HG03095 (cell line): Measurements from ENCODE around the gene PCDHA9.
"Not testable (repeated sequence)": the region's sequence is repeated elsewhere in the genome, so short reads cannot be mapped to it uniquely, and the experiment has no call there.

Source experiments
- ATAC-seq: cut with Tn5 transposase; IDR thresholded peaks from one replicate; pipeline ENCODE4 v1.9.1; 2021; ENCODE audit warnings: moderate library complexity; ENCODE audit not compliant: unreplicated experiment

PCDHA9 gene, protein sequence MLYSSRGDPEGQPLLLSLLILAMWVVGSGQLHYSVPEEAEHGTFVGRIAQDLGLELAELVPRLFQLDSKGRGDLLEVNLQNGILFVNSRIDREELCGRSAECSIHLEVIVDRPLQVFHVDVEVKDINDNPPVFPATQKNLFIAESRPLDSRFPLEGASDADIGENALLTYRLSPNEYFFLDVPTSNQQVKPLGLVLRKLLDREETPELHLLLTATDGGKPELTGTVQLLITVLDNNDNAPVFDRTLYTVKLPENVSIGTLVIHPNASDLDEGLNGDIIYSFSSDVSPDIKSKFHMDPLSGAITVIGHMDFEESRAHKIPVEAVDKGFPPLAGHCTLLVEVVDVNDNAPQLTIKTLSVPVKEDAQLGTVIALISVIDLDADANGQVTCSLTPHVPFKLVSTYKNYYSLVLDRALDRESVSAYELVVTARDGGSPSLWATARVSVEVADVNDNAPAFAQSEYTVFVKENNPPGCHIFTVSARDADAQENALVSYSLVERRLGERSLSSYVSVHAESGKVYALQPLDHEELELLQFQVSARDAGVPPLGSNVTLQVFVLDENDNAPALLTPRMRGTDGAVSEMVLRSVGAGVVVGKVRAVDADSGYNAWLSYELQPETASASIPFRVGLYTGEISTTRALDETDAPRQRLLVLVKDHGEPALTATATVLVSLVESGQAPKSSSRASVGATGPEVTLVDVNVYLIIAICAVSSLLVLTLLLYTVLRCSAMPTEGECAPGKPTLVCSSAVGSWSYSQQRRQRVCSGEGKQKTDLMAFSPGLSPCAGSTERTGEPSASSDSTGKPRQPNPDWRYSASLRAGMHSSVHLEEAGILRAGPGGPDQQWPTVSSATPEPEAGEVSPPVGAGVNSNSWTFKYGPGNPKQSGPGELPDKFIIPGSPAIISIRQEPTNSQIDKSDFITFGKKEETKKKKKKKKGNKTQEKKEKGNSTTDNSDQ

DNA sequence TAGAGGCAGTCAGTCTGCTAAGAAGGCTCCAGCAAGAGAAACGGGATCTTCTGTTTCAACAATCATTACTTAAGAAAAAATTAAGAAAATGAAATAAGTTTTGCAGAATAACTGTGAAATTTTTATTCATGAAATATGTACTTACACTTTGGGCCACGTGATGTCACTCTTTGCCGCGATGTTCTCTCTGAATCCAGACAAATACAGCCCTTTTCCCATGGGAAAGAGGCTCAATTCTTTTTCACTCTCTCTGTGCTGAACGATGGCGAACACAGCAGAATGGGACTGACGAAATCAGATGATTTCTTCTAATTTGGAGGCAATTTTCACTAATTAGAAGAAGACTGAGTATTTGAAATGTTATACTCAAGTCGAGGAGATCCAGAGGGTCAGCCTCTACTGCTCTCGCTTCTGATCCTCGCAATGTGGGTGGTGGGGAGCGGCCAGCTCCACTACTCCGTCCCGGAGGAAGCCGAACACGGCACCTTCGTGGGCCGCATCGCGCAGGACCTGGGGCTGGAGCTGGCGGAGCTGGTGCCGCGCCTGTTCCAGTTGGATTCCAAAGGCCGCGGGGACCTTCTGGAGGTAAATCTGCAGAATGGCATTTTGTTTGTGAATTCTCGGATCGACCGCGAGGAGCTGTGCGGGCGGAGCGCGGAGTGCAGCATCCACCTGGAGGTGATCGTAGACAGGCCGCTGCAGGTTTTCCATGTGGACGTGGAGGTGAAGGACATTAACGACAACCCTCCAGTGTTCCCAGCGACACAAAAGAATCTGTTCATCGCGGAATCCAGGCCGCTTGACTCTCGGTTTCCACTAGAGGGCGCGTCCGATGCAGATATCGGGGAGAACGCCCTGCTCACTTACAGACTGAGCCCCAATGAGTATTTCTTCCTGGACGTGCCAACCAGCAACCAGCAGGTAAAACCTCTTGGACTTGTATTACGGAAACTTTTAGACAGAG, at the start of gene PCDHA9:
TSS of gene PCDHA9 (plus strand) at position 244 of the 964 bp plus-strand sequence. CDS start at position 358, 114 bp downstream.
- ATAC-seq: not testable (repeated sequence)

DNA sequence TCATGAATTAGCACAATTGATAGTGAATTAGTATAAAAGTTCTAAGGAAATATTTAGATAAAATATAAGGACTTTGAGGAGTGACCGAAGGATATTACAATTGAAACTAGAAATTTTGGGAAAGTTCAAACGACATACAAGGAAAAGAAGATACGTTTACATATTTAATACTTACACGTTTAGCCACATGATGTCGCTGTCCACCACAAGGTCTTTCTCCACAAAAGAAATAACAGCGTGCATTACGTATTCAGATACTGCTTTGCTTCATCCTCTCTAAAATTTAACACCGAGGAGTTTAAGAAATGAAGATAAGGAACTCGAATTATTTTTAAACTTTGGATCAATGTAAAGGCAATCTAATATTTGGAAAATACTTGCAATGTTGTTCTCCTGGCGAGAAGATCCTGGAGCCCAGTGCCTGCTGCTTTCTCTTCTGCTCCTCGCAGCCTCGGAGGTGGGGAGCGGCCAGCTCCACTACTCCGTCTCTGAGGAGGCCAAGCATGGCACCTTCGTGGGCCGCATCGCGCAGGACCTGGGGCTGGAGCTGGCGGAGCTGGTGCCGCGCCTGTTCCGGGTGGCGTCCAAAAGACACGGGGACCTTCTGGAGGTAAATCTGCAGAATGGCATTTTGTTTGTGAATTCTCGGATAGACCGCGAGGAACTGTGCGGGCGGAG, 47.2 kb upstream of the PCDHA9 start, which contains the start of gene PCDHA3:
TSS of gene PCDHA3 (plus strand) at position 242 of the 678 bp plus-strand sequence.
- ATAC-seq: no peak

DNA sequence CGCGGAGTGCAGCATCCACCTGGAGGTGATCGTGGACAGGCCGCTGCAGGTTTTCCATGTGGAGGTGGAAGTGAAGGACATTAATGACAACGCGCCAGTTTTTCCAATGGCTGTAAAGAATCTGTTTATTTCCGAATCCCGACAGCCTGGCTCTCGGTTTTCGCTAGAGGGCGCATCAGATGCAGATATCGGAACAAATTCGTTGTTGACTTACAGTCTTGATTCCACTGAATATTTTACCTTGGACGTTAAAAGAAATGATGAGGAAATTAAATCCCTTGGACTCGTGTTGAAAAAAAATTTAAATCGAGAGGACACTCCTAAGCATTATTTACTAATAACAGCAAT, 46.7 kb upstream of the PCDHA9 start:
- ATAC-seq: no peak

DNA sequence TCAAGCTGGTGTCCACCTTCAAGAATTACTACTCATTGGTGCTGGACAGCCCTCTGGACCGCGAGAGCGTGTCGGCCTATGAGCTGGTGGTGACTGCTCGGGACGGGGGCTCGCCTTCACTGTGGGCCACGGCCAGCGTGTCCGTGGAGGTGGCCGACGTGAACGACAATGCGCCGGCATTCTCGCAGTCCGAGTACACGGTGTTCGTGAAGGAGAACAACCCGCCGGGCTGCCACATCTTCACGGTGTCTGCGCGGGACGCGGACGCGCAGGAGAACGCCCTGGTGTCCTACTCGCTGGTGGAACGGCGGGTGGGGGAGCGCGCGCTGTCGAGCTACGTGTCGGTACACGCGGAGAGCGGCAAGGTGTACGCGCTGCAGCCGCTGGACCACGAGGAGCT, 45.8 kb upstream of the PCDHA9 start:
- ATAC-seq: not testable (repeated sequence)

DNA sequence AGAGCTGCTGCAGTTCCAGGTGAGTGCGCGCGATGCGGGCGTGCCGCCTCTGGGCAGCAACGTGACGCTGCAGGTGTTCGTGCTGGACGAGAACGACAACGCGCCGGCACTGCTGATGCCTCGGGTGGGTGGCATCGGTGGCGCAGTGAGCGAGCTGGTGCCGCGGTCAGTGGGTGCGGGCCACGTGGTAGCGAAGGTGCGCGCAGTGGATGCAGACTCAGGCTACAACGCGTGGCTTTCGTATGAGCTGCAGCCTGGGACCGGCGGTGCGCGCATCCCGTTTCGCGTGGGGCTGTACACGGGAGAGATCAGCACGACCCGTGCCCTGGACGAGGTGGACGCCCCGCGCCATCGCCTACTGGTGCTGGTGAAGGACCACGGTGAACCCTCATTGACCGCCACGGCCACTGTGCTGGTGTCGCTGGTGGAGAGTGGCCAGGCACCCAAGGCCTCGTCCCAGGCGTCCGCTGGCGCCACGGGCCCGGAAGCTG, 45.4 kb upstream of the PCDHA9 start:
- no peak for ATAC-seq

DNA sequence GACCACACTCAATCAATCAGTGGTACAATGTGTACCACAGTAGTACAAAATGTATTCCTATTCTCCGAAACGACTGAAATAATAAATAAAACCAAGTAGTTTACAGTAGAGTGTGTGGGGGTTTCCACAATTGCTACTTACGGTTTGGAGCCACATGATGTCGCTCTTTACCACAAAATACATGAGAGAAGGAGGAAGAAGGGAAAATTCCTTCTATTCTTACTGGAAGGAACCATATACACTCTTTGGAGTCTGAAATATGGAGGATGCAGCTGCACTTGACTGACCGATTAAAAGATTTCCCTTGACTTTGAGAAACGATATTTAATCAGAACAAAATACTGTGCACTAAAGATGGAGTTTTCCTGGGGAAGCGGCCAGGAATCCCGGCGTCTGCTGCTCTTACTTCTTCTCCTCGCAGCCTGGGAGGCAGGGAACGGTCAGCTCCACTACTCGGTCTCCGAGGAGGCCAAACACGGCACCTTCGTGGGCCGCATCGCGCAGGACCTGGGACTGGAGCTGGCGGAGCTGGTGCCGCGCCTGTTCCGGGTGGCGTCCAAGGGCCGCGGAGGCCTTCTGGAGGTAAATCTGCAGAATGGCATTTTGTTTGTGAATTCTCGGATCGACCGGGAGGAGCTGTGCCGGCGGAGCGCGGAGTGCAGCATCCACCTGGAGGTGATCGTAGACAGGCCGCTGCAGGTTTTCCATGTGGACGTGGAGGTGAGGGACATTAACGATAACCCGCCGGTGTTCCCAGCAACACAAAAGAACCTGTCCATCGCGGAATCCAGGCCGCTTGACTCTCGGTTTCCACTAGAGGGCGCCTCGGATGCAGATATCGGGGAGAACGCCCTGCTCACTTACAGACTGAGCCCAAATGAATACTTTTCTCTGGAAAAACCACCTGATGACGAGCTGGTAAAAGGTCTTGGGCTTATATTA, 41.1 kb upstream of the PCDHA9 start, which contains the start of gene PCDHA4:
TSS of gene PCDHA4 (plus strand) at position 235 of the 942 bp plus-strand sequence.
- no peak for ATAC-seq

DNA sequence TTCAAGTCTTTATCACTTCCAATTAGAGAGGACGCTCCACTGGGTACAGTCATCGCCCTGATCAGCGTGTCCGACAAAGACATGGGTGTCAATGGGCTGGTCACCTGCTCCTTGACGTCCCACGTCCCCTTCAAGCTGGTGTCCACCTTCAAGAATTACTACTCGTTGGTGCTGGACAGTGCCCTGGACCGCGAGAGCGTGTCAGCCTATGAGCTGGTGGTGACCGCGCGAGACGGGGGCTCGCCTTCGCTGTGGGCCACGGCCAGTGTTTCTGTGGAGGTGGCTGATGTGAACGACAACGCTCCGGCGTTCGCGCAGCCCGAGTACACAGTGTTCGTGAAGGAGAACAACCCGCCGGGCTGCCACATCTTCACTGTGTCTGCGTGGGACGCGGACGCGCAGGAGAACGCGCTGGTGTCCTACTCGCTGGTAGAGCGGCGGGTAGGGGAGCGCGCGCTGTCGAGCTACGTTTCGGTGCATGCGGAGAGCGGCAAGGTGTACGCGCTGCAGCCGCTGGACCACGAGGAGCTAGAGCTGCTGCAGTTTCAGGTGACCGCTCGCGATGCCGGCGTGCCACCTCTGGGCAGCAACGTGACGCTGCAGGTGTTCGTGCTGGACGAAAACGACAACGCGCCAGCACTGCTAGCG, 39.8 kb upstream of the PCDHA9 start:
- not testable (repeated sequence) for ATAC-seq

DNA sequence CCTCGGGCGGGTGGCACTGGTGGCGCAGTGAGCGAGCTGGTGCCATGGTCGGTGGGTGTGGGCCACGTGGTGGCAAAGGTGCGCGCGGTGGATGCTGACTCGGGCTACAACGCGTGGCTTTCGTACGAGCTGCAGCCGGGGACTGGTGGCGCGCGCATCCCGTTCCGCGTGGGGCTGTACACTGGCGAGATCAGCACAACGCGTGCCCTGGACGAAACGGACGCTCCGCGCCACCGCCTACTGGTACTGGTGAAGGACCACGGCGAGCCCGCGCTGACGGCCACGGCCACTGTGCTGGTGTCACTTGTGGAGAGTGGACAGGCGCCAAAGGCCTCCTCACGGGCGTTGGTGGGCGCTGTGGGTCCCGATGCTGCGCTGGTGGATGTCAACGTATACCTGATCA, 39.3 kb upstream of the PCDHA9 start:
- ATAC-seq: no peak

DNA sequence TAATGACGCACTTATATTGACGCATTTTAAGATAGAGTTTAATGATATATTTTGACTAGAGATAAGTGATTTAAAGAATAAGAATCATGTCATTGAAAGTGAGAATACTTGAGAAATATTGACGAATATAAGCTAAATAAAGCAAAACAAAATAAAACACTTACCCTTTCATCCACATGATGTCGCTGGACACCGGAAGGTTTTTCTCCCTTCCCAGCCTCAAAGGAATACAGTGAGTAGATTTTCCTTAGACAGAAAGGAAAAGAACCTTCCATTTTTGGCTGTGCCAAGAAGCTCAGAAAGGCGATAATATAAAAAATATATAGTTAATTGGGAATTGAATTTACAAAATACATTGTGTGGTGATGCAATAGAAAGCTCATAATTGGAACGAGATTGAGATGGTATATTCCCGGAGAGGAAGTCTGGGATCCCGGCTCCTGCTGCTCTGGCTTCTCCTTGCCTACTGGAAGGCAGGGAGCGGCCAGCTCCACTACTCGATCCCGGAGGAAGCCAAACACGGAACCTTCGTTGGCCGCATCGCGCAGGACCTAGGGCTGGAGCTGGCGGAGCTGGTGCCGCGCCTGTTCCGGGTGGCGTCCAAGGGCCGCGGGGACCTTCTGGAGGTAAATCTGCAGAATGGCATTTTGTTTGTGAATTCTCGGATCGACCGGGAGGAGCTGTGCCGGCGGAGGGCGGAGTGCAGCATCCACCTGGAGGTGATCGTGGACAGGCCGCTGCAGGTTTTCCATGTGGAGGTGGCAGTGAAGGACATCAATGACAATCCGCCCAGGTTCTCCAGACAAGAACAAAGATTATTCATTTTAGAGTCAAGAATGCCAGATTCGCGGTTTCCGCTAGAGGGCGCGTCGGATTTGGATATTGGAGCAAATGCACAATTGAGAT, 26.6 kb upstream of the PCDHA9 start, which contains the start of gene PCDHA5:
TSS of gene PCDHA5 (plus strand) at position 239 of the 906 bp plus-strand sequence.
- no peak for ATAC-seq

DNA sequence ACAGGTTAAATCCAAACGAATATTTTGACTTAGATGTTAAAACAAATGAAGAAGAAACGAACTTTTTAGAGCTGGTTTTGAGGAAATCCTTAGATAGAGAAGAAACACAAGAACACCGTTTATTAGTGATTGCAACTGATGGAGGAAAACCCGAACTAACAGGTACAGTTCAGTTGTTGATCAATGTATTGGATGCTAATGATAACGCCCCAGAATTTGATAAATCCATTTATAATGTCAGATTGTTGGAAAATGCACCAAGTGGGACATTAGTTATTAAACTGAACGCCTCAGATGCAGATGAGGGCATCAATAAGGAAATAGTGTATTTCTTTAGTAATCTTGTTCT, 25.9 kb upstream of the PCDHA9 start:
- no peak for ATAC-seq

DNA sequence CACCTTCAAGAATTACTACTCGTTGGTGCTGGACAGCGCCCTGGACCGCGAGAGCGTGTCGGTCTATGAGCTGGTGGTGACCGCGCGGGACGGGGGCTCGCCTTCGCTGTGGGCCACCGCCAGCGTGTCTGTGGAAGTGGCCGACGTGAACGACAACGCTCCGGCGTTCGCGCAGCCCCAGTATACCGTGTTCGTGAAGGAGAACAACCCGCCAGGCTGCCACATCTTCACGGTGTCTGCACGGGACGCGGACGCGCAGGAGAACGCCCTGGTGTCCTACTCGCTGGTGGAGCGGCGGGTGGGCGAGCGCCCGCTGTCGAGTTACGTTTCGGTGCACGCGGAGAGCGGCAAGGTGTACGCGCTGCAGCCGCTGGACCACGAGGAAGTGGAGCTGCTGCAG, 25.2 kb upstream of the PCDHA9 start:
- not testable (repeated sequence) for ATAC-seq

DNA sequence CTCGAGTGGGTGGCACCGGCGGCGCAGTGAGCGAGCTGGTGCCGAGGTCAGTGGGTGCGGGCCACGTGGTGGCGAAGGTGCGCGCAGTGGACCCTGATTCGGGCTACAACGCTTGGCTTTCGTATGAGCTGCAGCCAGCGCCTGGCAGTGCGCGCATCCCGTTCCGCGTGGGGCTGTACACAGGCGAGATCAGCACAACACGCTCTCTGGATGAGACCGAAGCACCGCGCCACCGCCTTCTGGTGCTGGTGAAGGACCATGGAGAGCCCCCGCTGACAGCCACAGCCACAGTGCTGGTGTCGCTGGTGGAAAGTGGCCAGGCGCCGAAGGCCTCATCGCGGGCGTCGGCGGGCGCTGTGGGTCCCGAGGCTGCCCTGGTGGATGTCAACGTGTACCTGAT, 24.7 kb upstream of the PCDHA9 start:
- ATAC-seq: no peak

DNA sequence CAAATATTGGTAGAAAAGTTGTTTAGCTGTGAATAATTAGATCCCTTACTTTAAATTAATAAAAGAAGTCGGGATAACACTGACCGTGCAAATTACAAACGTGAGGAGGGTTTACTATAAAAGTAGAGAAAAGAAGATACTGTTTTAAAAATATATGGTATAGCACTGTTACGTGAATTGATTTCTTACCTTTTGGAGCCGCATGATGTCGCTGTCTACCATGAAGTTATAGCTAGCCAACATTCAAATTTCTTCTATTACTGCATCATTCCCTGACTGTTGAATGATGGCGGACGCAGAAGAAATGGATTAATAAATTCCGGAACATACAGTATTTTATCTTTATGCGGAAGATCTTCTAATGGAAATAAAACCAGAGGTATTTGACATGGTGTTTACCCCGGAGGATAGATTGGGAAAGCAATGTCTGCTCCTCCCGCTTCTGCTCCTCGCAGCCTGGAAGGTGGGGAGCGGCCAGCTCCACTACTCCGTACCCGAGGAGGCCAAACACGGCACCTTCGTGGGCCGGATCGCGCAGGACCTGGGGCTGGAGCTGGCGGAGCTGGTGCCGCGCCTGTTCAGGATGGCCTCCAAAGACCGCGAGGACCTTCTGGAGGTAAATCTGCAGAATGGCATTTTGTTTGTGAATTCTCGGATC, 20.3 kb upstream of the PCDHA9 start, which contains the start of gene PCDHA6:
TSS of gene PCDHA6 (plus strand) at position 257 of the 658 bp plus-strand sequence. CDS start at position 389, 132 bp downstream.
- no peak for ATAC-seq

DNA sequence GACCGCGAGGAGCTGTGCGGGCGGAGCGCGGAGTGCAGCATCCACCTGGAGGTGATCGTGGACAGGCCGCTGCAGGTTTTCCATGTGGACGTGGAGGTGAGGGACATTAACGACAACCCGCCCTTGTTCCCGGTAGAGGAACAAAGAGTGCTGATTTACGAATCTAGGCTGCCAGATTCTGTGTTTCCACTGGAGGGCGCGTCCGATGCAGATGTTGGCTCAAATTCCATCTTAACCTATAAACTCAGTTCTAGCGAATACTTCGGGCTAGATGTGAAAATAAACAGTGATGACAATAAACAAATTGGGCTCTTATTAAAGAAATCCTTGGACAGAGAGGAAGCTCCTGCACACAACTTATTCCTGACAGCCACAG, 19.8 kb upstream of the PCDHA9 start:
- no peak for ATAC-seq

DNA sequence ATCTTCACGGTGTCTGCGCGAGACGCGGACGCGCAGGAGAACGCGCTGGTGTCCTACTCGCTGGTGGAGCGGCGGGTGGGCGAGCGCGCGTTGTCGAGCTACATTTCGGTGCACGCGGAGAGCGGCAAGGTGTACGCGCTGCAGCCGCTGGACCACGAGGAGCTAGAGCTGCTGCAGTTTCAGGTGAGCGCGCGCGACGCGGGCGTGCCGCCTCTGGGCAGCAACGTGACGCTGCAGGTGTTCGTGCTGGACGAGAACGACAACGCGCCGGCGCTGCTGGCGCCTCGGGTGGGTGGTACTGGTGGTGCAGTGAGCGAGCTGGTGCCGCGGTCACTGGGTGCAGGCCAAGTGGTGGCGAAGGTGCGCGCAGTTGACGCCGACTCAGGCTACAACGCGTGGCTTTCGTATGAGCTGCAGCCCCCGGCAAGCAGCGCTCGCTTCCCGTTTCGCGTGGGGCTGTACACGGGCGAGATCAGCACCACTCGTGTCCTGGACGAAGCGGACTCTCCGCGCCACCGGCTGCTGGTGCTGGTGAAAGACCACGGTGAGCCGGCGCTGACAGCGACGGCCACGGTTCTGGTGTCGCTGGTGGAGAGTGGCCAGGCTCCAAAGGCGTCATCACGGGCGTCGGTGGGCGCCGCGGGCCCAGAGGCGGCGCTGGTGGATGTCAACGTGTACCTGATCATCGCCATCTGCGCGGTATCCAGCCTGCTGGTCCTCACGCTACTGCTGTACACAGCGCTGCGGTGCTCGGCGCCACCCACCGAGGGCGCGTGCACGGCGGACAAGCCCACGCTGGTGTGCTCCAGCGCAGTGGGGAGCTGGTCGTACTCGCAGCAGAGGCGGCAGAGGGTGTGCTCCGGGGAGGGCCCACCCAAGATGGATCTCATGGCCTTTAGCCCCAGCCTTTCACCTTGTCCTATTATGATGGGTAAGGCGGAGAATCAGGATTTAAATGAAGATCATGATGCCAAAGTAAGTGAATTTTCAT, 18.4 kb upstream of the PCDHA9 start:
- ATAC-seq: not testable (repeated sequence)
